Endothelial cell of hepatic sinusoid (primary cell): ENCODE results near the gene CRYGD.
"Not testable (repeated sequence)": the region's sequence is repeated elsewhere in the genome, so short reads cannot be mapped to it uniquely, and the experiment has no call there.

Experiments
- in situ Hi-C: cut with HindIII; loops from 2 replicates; pipeline ENCODE4 v1.10.0; 2017; ENCODE audit warnings: low sequenced_read_pairs

CRYGD gene

GRCh38 chr2:208124013-208124715 lies at the start of gene CRYGD:
CRYGD (minus strand) TSS chr2:208124524; CDS start chr2:208124473, 51 bp downstream.
- in situ Hi-C loops: not testable (repeated sequence)

- in situ Hi-C loops: no loop called here
These were observed 47.8 kb upstream of the CRYGD start for GRCh38 chr2:208172125-208172524.

- in situ Hi-C loops: no loop called here
These were observed 40.8 kb upstream of the CRYGD start for GRCh38 chr2:208164951-208165755.

GRCh38 chr2:208163489-208163888 lies 39.2 kb upstream of the CRYGD start, which contains the start of gene CRYGA:
CRYGA (minus strand) TSS chr2:208163589; CDS start chr2:208163556, 33 bp downstream.
- in situ Hi-C loops: no loop called here

DNA sequence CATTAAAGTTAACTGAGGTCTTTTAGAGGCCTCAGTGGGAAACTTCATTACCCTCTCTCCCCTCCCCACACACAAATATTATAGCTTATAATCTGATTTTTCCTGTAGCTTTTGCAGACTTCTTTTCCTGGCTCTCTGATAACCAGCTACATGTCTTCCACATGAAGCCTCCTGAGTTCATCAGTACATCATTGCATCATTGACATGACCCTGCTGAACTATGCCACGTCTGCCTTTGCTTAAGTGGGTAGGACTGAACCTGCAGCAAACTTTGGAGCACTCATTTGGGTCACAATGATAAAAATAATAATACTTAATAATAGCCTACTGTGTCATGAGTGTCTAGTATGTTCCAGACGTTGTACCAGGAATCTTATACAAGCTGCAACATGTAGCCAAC lies 32.1 kb upstream of the CRYGD start:
- in situ Hi-C loops: no loop called here

GRCh38 chr2:208153156-208153555 lies 28.8 kb upstream of the CRYGD start:
- in situ Hi-C loops: no loop called here

DNA sequence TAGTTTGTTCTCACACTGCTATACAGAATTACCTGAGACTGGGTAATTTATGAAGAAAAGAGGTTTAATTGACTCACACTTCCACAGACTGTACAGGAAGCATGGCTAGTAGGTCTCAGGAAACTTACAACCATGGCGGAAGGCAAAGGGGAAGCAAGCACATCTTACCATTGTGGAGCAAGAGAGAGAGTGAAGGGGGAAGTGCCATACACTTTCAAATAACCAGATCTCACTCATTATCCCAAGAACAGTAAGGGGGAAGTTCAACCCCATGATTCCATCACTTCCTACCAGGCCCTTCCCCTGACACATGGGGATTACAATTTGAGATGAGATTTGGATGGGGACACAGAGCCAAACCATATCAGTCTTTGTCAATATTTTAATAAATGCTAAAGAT lies 26.6 kb upstream of the CRYGD start:
- in situ Hi-C loops: no loop called here

- in situ Hi-C loops: no loop called here
These were observed 25.8 kb upstream of the CRYGD start for GRCh38 chr2:208150094-208150493.

GRCh38 chr2:208148803-208149202 lies 24.5 kb upstream of the CRYGD start:
- in situ Hi-C loops: no loop called here

- in situ Hi-C loops: no loop called here
These were observed 23.4 kb upstream of the CRYGD start for GRCh38 chr2:208147759-208148158.

GRCh38 chr2:208147008-208147407 lies 22.7 kb upstream of the CRYGD start:
- in situ Hi-C loops: no loop called here

DNA sequence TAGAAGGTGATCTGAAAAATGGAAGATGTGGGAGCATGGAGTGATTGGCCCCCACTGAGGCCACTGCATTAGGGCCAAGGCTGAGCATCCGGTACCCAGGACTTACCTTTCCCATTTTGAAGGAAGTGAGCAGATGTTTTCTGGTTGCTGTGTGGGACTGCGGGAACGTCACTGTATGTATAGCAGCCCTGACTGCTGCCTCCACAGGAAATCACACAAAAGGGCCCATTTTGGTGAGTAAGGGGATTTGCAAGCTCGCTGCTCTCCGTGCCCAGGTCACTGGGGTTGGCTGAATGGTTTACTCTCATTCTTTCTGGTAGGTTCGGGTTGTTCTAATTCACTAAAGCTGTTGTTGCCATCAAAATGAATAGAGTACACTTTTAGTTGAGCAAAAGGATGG lies 21.7 kb upstream of the CRYGD start, which contains the start of gene CRYGB:
TSS of gene CRYGB (minus strand) at position 153 of the 400 bp plus-strand sequence. CDS start at position 115, 38 bp downstream.
- in situ Hi-C loops: no loop called here

DNA sequence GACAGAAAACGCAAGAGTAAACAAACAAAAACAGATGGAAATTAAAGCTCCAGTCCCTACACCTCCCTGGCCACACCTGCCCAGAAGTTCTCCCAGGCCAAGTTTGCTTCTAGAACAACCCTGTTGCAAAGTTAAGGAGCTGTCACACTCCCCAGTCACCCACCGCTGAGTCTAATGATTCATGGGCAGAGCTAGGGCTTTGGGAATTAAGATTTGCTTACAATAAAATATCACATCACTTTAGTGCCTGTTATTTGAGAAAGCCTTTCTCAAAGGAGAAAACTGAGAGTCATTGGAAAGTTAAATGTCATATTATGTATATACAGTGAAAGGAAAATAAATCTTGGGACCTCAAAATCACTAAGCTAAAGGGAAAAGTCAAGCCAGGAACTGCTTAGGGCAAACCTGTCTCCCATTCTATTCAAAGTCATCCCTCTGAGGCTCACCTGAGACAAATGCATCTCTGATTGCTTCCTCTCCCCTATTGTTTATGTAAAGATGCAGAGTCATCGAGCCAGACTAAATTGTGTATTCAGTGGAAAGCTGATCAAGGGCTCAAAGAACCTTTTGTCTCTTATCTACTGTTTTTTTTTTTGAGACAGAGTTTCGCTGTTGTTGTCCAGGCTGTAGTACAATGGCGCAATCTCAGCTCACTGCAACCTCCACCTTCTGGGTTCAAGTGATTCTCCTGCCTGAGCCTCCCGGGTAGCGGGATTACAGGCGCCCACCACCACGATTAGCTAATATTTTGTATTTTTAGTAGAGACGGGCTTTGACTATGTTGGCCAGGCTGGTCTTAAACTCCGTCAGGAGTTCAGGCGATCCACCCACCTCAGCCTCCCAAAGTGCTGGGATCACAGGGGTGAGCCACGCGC lies 18.8 kb upstream of the CRYGD start:
- in situ Hi-C loops: no loop called here

- in situ Hi-C loops: no loop called here
These were observed 18.1 kb upstream of the CRYGD start for GRCh38 chr2:208142240-208142924.

DNA sequence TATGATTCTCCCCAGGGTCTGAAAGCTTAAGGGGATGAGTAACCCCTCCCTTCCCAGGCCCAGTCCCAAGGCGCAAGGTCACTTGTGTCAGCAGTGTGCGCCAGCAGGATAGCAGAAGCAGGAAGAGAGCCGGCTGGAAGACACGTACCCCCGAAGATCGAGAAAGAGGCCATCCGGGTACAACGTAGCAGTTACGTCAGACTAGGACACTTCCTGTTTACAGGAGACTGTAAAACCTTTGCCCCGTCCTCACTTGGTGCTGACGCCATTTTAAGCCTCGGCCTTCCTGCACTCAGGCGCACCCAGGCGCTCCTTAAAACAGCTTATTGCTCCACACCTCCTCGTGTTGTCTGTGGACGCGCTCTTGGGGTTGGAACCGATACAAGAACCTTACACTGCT lies 15.1 kb upstream of the CRYGD start:
- in situ Hi-C loops: no loop called here

- in situ Hi-C loops: not testable (repeated sequence)
These were observed 14.0 kb upstream of the CRYGD start for GRCh38 chr2:208138334-208138733.

DNA sequence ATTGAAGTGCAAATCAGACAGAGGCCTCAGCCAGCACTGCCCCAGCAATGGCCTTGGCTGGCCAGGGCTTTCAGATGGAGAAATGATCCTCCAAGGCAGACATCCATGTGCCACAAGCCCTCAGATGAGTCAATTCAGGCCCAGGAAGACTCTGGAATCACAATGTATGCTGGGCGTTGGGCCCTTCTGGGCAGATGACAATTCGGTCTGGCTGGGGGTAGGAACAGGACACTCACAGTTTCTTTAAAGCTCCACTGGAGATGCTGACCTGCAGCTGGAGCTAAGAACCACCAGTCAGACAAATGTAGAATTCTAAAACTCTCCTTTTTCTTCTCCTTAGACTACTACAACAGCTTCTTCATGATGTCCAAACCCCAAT lies 12.4 kb upstream of the CRYGD start:
- in situ Hi-C loops: no loop called here

- in situ Hi-C loops: no loop called here
These were observed 11.7 kb upstream of the CRYGD start for GRCh38 chr2:208135794-208136715.

- in situ Hi-C loops: no loop called here
These were observed 10.7 kb upstream of the CRYGD start for GRCh38 chr2:208134928-208135586.
